ENCODE measurements around the gene MTREX.

MTREX gene

GRCh38 chr5:55392669-55393068 lies 84.9 kb downstream of the MTREX start:
- TF ChIP-seq, protein P1, sequence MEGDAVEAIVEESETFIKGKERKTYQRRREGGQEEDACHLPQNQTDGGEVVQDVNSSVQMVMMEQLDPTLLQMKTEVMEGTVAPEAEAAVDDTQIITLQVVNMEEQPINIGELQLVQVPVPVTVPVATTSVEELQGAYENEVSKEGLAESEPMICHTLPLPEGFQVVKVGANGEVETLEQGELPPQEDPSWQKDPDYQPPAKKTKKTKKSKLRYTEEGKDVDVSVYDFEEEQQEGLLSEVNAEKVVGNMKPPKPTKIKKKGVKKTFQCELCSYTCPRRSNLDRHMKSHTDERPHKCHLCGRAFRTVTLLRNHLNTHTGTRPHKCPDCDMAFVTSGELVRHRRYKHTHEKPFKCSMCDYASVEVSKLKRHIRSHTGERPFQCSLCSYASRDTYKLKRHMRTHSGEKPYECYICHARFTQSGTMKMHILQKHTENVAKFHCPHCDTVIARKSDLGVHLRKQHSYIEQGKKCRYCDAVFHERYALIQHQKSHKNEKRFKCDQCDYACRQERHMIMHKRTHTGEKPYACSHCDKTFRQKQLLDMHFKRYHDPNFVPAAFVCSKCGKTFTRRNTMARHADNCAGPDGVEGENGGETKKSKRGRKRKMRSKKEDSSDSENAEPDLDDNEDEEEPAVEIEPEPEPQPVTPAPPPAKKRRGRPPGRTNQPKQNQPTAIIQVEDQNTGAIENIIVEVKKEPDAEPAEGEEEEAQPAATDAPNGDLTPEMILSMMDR (IDR thresholded peaks at IDR 0.05; ENCODE audit: insufficient read depth, low read length, poor library complexity, severe bottlenecking): no peak
- H3K4me3 ChIP-seq (replicated peaks; ENCODE audit: low read depth, low read length): no peak overlapping the region
- peaks cover 5% of the 10 kb centered on the region for H3K36me3 ChIP-seq (ENCODE audit: control insufficient read depth, insufficient read depth, low read length)
- H3K27me3 ChIP-seq (replicated peaks; ENCODE audit: control insufficient read depth, insufficient read depth, low read length): no peaks in the 10 kb centered on the region
- no peak for DNase-seq (ENCODE audit: extremely low read depth, insufficient read length)

- H3K36me3 ChIP-seq (ENCODE audit: control insufficient read depth, insufficient read depth, low read length): peaks cover 5% of the 10 kb centered on the region
- DNase-seq (ENCODE audit: extremely low read depth, insufficient read length): no peak
- TF ChIP-seq, protein P1 (IDR thresholded peaks at IDR 0.05; ENCODE audit: insufficient read depth, low read length, poor library complexity, severe bottlenecking): no peak
- H3K4me3 ChIP-seq (replicated peaks; ENCODE audit: low read depth, low read length): no peak overlapping the region
- no peaks in the 10 kb centered on the region for H3K27me3 ChIP-seq (replicated peaks; ENCODE audit: control insufficient read depth, insufficient read depth, low read length)
These were observed 85.8 kb downstream of the MTREX start for GRCh38 chr5:55393501-55394175.

- no peak overlapping the region for H3K4me3 ChIP-seq (replicated peaks; ENCODE audit: low read depth, low read length)
- H3K36me3 ChIP-seq (ENCODE audit: control insufficient read depth, insufficient read depth, low read length): peaks cover 11% of the 10 kb centered on the region
- no peak for DNase-seq (ENCODE audit: extremely low read depth, insufficient read length)
- TF ChIP-seq, protein P1 (IDR thresholded peaks at IDR 0.05; ENCODE audit: insufficient read depth, low read length, poor library complexity, severe bottlenecking): no peak
- no peaks in the 10 kb centered on the region for H3K27me3 ChIP-seq (replicated peaks; ENCODE audit: control insufficient read depth, insufficient read depth, low read length)
These were observed 94.4 kb downstream of the MTREX start for GRCh38 chr5:55402199-55402598.

GRCh38 chr5:55406292-55406691 lies 98.5 kb downstream of the MTREX start:
- Histone ChIP-seq H3K36me3 (ENCODE audit: control insufficient read depth, insufficient read depth, low read length) (peaks cover 13% of the 10 kb centered on the region), H3K27me3 (replicated peaks; ENCODE audit: control insufficient read depth, insufficient read depth, low read length) (no peaks in the 10 kb centered on the region), H3K4me3 (replicated peaks; ENCODE audit: low read depth, low read length) (no peak overlapping the region)
- no peak for DNase-seq (ENCODE audit: extremely low read depth, insufficient read length)
- TF ChIP-seq, protein P1 (IDR thresholded peaks at IDR 0.05; ENCODE audit: insufficient read depth, low read length, poor library complexity, severe bottlenecking): no peak

DNA sequence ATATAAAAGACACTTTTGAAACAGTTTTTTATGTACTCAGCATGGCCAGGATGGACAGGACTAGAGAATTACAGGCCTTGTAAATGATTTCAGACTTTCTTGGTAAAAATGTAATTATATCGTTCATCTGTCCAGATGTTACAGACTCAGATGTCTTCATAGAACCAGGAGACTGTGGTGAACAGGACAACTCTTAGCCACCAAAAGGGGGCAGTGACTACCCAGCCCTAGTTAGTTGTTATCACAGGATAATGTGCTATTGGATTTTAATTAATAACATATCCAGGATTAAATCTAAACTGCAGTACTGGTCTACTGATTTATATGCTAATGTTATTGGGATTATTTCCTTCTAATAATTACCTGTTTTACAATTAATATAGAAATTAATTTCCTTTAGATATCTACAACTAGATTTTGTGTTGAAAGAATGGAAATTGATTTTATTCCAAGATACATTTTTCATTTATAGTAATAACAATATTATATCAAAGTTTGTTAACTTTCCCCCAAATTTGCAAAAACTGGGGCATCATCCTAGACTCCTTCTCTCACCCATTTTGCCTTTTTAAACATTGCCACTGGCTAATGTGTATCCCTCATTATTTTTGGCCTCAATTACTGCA lies 99.4 kb downstream of the MTREX start:
- TF ChIP-seq, protein P1 (IDR thresholded peaks at IDR 0.05; ENCODE audit: insufficient read depth, low read length, poor library complexity, severe bottlenecking): peak; percentile 63
- Histone ChIP-seq H3K36me3 (ENCODE audit: control insufficient read depth, insufficient read depth, low read length) (peaks cover 11% of the 10 kb centered on the region), H3K4me3 (replicated peaks; ENCODE audit: low read depth, low read length) (no peak overlapping the region), H3K27me3 (replicated peaks; ENCODE audit: control insufficient read depth, insufficient read depth, low read length) (no peaks in the 10 kb centered on the region)
- DNase-seq (ENCODE audit: extremely low read depth, insufficient read length): no peak

Data from GM06990 (cell line).